Eye (tissue), 1 donor: Measurements from ENCODE around the gene SMG6.

Source experiments
- DNase-seq: peaks from one replicate; pipeline ENCODE4 v3.0.0-alpha.2; 2015

The SMG6 gene

GRCh38 chr17:2040942-2041560 is 262.5 kb downstream of the SMG6 start:
- no peak for DNase-seq

- DNase-seq, result no peak
Observed at GRCh38 chr17:2040219-2040827, 263.3 kb downstream of the SMG6 start.

- DNase-seq, result peak; percentile 37
Observed at GRCh38 chr17:2037155-2037554, 266.4 kb downstream of the SMG6 start.

DNA sequence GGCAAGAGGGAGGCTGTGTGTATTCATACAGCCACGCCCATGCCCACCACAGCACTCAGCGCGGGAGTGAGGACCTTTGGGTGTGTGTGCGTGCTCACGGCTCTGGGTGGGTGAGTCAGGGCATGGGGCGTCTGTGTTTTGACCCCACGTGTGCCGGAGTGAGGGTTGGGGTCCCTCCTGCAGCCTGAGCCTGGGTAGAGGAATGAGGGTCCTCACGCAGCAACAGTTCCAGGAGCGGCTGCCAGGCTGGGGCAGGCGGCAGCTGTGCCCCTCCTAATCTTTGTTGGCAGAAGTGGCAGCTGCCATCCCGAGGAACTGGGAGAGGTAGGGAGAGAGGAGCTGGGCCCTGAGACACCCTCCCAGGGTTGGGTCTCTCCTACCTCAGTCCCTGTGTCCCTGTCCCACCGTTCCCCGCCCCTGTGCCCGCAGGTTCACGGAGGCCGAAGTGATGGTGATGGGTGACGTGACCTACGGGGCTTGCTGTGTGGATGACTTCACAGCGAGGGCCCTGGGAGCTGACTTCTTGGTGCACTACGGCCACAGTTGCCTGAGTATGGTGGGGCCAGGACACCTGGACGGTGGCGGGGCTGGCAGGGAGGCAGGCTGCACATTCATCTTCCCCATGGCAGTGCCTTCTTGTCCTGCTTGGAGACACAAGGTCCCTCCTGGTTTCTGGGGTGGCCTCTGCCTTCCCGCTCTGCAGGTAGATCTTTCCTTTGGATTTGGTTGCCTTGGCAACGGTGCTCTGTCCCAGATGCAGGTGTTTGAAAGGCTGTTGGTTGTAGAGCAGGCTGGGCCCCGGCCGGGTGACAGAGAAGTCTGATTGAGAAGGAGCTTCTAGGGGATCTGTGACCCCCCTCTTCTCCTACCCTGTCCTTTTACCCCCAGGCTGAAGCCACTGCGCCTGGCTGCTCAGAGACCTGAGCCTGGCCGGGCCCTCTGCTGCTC is 267.8 kb downstream of the SMG6 start:
- DNase-seq, result no peak

DNA sequence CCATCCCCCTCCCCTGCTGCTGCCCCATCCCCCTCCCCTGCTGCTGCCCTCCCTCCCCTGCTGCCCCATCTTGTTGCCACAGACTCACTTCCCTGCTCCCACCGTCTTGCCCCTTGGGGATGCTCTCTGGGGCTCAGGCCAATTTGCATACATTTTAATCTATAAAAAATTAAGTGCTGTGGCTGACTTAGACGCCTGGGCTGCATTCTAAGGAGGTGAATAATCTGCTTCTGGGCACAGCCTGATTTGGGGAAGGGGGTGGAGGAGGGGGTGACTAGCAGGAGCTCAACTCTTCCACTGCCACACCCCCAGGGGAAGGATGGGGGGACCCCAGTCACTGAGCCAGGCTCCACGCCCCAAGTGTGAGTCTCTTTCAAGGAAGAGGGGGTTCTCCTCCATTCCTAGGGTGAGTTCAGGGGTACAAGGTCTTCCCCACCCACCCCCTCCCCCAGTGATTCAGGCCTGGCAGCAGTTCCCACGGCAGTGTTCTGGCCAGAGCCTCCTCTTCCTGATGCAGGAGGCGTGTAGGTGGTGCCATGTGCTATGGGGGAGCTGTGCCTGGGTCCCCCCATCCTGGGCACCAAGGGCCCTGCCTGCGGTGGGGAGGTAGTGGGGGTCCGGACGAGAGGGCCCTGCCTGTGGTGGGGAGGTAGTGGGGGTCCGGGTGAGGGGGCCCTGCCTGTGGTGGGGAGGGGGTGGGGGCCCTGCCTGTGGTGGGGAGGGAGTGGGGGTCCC is 268.6 kb downstream of the SMG6 start:
- no peak for DNase-seq

- DNase-seq, result no peak
Observed at GRCh38 chr17:2034157-2034556, 269.4 kb downstream of the SMG6 start.

- no peak for DNase-seq
Observed at GRCh38 chr17:2033153-2033552, 270.4 kb downstream of the SMG6 start.

DNA sequence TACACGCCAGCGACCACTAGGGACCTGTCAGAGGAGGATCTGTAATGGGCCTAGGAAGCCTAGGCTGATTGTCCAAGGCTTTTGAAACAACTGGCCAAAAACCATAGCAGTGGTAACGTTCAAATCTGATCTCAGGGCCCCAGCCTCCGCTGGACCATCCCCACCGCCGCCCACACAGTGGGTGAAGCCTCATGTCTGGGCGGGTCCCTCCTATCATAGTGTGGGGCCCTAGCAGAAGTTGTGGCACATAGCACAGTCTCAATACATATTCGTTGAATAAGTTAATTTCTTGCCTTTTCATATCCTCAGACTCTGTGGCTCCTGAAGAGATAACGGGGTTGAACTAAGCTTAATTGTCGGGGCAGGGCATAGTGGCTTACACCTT is 272.8 kb downstream of the SMG6 start:
- DNase-seq, result no peak

GRCh38 chr17:2029911-2030778 is 273.4 kb downstream of the SMG6 start, which contains the start of gene DPH1:
DPH1 (plus strand) TSS chr17:2030153; CDS start chr17:2030170, 17 bp downstream.
- DNase-seq, result peak; percentile 95

GRCh38 chr17:2028737-2029136 is 274.8 kb downstream of the SMG6 start:
- no peak for DNase-seq

DNA sequence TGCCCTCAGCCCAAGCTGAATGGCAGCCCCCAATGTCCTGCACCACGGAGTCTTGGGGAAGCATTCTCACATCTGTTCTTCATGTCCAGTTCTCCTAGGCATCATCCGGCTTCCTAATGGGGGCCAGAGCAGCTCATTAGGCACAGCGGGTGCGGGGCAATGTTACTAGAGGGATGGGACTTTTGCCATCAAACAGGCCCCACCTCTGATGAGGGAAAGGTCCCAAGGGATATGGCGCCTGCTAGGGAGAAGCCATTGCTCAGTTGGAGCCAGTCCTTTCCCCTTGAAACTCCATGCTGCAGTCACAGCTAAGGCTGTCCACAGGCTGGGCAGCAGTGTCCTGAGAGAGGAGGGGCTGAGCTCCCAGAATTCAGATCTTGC is 275.4 kb downstream of the SMG6 start:
- DNase-seq, result no peak

DNA sequence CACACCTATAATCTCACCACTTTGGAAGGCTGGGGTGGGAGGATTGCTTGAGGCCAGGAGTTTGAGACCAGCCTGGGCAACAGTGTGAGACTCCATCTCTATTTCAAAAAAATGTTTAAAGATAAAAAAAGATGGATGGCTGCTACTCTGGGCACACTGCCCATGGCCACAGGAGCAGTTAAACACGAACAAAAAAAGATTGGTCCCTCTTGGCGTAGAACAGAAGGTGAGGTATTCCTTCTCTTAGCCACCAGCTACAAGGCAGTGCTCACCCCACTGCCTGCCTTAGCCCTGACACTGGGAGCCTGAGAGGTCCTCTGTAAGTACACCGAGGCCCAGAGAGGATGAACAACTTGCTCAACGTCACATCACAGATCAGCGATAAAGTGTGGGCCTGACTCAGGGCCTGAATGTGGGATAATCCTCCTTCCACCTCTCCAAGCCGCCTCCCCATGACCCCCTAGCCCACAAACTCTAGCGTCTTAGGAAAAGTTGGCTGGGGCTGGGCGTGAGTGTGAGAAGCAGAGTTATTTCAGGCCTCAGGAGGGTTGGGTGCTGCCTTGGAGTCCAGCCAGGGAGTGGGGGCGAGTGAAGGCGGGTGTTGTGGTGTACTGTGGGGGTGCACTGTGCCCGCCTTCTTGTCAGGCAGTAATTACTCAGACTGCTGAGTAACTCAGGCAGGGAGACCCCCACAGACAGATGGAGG is 275.9 kb downstream of the SMG6 start:
- DNase-seq, result no peak

- peak; percentile 89 for DNase-seq
Observed at GRCh38 chr17:2025622-2026309, 277.8 kb downstream of the SMG6 start.

- peak; percentile 91 for DNase-seq
Observed at GRCh38 chr17:2025220-2025621, 278.4 kb downstream of the SMG6 start, which contains the start of gene RTN4RL1. RTN4RL1 (minus strand) TSS chr17:2025334; CDS start chr17:2024865, 469 bp downstream.

DNA sequence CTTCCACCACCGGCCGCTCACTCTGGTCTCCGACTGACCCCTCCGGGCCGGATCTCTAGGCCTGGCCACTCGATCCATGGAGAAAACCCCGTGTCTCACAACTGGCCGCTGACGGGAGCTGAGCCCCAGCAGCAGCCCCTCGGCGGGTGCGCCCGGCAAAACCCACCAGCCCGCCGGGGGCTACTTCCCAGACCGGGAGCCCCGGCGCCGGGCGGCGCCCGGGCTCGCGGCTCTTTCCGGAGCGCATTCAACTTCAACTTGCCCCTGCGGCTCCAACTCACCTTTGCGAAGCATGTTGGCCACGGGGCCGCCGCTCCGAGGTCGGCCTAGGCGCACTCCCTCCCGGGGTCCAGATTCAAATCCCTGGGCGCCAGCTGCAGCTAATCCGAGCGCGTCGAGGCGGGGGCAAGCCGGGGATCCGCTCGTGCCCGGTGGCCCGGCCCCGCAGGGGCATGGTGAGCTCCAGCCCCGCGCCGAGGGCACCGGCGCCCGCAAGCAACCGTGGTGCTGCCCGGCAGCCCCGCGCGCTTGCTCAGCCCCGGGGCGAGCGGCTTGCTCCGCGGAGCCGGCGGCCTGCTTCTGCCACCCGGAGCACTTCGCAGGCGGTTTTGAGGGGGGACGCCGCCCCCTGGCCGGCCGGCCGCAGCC is 278.9 kb downstream of the SMG6 start:
- DNase-seq, result no peak

DNA sequence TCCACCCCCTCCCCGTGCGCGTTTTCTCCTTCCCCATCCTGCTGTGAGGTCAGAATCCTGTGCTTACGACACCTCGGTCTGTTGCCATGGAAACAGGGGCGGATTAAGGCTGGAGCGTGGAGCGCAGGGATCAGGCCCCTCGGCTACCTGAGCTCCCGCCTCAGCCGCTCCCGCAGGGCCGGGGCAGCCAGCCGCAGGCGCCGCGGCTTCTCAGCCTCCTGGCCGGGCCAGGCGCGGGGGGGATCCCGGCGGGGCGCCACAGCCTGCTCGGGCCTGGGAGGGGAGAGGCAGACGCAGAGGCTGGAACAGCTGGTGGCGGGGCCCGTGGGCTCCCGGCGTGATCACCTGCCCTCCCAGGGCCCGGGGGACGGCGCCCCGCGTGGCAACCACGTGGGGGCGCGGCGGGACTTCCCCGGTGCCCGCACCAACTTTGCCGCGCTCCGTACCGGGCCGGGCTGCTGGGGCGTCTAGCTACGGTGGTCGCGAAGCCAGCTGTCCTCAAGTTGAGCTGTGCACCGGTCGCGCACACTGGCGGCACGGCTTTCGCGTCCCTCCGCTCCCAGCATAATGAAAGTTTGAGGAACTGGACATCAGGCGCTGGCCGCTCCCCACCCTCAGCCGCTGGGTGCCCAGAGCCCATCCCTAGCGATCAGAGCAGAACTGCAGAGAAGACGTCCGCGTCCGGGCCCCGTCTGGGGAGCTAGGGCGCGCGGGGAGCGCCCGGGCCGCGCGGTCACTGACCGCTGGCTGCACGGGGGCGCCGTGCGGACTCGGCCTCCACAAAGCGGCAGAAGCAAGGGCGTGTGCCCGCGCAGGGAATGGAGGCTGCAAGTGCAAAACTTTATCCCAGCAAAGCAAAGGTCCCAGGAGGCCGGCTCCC is 279.7 kb downstream of the SMG6 start:
- peak; percentile 93 for DNase-seq

DNA sequence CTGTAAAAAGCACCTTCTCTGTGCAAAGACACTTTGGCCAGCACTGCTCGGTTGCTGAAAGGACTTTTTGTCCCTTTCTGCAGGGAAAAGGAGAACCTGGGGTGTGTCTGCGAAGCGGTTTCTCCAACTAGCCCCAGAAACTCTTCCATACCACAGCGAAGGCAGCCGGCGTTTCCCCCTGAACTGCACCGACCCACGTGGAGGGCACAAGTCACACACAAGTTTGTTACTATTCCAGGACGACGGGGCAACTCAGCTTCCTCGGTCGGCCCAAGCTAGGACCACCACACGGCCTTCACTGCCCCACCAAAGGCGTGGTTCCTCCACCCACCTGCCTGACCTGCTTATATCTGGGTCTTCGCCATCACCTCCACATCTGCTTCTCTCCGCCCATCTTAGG is 280.3 kb downstream of the SMG6 start:
- no peak for DNase-seq

DNA sequence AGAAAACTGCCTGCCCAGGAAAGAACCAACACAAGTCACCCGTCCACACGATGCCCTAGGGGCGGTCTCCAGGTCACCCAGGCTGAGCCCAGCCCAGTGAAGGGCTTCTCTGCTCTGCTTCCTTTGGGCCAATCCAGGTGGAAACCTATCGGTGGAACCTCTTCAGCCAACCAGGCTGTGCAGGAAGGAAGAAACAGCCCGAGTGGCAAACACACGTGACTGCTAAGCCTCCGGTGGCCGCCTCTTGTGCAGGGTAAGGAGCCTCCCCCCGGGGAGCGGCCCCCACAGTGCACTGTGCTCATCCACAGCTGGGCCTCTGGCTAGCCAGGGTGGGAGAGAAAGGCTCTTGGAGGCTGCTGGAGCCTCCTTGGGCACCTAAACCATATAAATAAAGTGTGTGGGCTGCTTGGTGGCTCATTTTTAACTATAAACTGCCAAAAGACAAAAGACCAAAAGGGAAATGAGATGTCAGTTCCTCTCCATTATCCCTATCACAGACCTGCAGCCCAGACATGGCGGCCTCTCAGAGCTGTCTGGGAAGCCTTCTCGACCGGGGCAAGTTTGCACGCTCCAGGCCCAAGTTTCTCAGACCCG is 280.8 kb downstream of the SMG6 start:
- DNase-seq, result no peak

DNA sequence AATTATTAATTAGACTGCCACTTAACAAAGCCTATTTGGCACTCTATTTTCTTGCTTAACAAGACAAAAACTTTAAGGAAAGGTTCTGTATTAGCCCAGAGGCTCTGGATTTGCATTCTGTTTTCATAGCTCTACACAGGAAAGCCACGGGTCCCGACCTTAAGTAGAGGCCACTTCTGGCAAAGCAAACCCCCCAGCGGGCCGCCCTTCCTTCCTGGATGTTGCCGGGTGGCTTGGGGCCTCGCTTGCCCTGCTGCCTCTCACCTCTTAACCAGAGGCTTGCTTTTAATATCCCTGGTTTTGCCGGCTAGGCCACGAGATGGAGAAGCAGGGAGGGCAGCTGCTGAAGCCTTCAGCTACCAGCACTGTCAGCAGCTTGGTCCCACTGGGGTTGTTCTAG is 282.9 kb downstream of the SMG6 start:
- DNase-seq, result no peak
